Fibroblast of lung (primary cell): ENCODE results near the gene GPR15LG. TPM values are rescaled to one million over a fixed set of nuclear protein-coding genes. Genes with fewer than 3 reads are reported as not detected.

Source experiments
- DNase-seq, 2 donors: peaks; one replicate each; pipeline versions ENCODE4 v3.0.0 to v3.0.0-alpha.2; 2010; ENCODE audit warnings: low read depth in 2 of 2
- H2AFZ ChIP-seq: 2 replicates; pipeline ENCODE4 v1.5.1; 2012; ENCODE audit warnings: low read length, control low read depth, inconsistent platforms
- H3K27ac ChIP-seq: 2 replicates; pipeline ENCODE4 v1.5.1; 2011; ENCODE audit warnings: low read length, control low read depth; ENCODE audit not compliant: insufficient read depth
- H3K27me3 ChIP-seq: 2 replicates; pipeline ENCODE4 v1.5.1; 2011; ENCODE audit warnings: mild to moderate bottlenecking, low read length; ENCODE audit not compliant: control insufficient read depth, insufficient read depth
- H3K36me3 ChIP-seq: 2 replicates; pipeline ENCODE4 v1.5.1; 2011; ENCODE audit warnings: low read length; ENCODE audit not compliant: control insufficient read depth, insufficient read depth
- H3K4me1 ChIP-seq: 2 replicates; pipeline ENCODE4 v1.5.1; 2011; ENCODE audit warnings: low read length; ENCODE audit not compliant: control insufficient read depth, insufficient read depth; ENCODE audit errors: extremely low read depth
- H3K4me2 ChIP-seq: 2 replicates; pipeline ENCODE4 v1.5.1; 2011; ENCODE audit warnings: low read length, control low read depth; ENCODE audit not compliant: insufficient read depth; ENCODE audit errors: extremely low read depth
- H3K4me3 ChIP-seq, 4 experiments: fragments of 200-600 bp in 1 of 4; sonication (generic) in 1 of 4; replicated peaks in 1 of 4; 2 replicates each; pipeline ENCODE4 v1.5.1; 2011 to 2016; ENCODE audit warnings: low read length in 4 of 4, low read depth in 3 of 4, mild to moderate bottlenecking in 3 of 4, control low read depth in 2 of 4, inconsistent platforms in 1 of 4, mixed read lengths in 1 of 4; ENCODE audit not compliant: insufficient read depth in 1 of 4; ENCODE audit errors: control extremely low read depth in 1 of 4
- H3K79me2 ChIP-seq: 2 replicates; pipeline ENCODE4 v1.5.1; 2012; ENCODE audit warnings: mild to moderate bottlenecking, low read length, inconsistent platforms; ENCODE audit not compliant: control insufficient read depth, insufficient read depth
- H3K9ac ChIP-seq: 2 replicates; pipeline ENCODE4 v1.5.1; 2011; ENCODE audit warnings: mild to moderate bottlenecking, low read length, control low read depth; ENCODE audit not compliant: insufficient read depth
- H3K9me3 ChIP-seq: 2 replicates; pipeline ENCODE4 v1.5.1; 2012; ENCODE audit warnings: low read depth, low read length; ENCODE audit not compliant: control insufficient read depth, insufficient read depth
- H4K20me1 ChIP-seq: 2 replicates; pipeline ENCODE4 v1.5.1; 2011; ENCODE audit warnings: low read length; ENCODE audit not compliant: control insufficient read depth, insufficient read depth; ENCODE audit errors: extremely low read depth
- EZH2 ChIP-seq: IDR thresholded peaks from 2 replicates; pipeline ENCODE4 v1.5.1; 2012; ENCODE audit warnings: low read length, control low read depth, mild to moderate bottlenecking; ENCODE audit errors: missing control alignments
- polyA plus RNA-seq, 2 donors: library from polyadenylated mRNA; depleted of rRNA in 1 of 2; stranded (reverse) in 1 of 2; unstranded in 1 of 2; fragments of >200 nt; gene quantifications; 2 replicates each; pipeline ENCODE4 v1.2.1, GENCODE V29; 2011 to 2012; ENCODE audit warnings: missing spikeins in 1 of 2
- total RNA-seq: library from RNA; depleted of rRNA; stranded (reverse); fragments of >200 nt; gene quantifications from 2 replicates; pipeline ENCODE4 v1.2.1, GENCODE V29; 2014
- TF ChIP-seq, protein P1 (sequence below), 2 donors: IDR thresholded peaks in 1 of 2; conservative IDR thresholded peaks in 1 of 2; 1 replicate in 1 of 2; 2 replicates in 1 of 2; pipeline ENCODE4 v1.5.1; 2011 to 2012; ENCODE audit warnings: low read length in 2 of 2, control low read depth in 1 of 2, inconsistent platforms in 1 of 2, low read depth in 1 of 2, mild to moderate bottlenecking in 1 of 2

The GPR15LG gene
- total and polyA plus RNA-seq, 2 donors (not counting 1 experiment from before 2014, with no cell fraction given), result not detected

DNA sequence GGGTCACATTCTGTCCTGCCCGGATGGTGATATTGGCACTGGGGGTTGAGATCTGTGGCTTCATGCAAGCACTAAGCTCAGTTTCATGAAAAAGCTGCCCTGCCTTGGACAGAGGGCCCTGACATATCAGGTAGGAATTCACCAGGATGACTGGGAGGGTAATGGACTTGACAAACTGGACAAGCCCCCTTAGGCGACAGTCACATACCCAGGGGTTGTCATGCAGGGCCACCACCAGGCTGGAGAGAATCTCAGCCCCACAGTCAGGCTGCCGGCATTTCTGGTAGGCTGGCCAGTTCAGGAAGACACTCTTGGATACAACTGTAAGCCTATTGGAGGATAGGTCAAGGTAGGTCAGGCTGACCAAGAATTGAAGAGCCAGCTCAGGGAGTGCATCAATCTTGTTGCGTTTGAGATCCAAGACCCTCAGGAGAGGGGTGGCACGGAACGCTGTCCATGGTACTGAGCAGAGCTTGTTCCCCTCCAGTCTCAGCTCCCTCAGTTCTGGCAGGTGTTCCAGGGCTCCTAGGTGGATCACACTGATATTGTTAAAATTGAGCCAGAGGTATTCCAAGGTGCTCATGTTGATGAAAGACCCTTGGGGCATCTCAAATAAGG is 50.9 kb downstream of the GPR15LG start:
- Histone ChIP-seq H3K9me3 (no peaks in the 10 kb centered on the region), H3K9ac (no peak overlapping the region), H3K27me3 (no peaks in the 10 kb centered on the region), H2AFZ (no peak overlapping the region), H3K4me2 (no peak overlapping the region), H3K4me3 (no peak overlapping the region), H3K27ac (no peak overlapping the region), H3K36me3 (no peaks in the 10 kb centered on the region), H3K79me2 (no peaks in the 10 kb centered on the region), H4K20me1 (no peaks in the 10 kb centered on the region), H3K4me1 (no peaks in the 10 kb centered on the region)
- no peak for DNase-seq
- TF ChIP-seq, protein P1, sequence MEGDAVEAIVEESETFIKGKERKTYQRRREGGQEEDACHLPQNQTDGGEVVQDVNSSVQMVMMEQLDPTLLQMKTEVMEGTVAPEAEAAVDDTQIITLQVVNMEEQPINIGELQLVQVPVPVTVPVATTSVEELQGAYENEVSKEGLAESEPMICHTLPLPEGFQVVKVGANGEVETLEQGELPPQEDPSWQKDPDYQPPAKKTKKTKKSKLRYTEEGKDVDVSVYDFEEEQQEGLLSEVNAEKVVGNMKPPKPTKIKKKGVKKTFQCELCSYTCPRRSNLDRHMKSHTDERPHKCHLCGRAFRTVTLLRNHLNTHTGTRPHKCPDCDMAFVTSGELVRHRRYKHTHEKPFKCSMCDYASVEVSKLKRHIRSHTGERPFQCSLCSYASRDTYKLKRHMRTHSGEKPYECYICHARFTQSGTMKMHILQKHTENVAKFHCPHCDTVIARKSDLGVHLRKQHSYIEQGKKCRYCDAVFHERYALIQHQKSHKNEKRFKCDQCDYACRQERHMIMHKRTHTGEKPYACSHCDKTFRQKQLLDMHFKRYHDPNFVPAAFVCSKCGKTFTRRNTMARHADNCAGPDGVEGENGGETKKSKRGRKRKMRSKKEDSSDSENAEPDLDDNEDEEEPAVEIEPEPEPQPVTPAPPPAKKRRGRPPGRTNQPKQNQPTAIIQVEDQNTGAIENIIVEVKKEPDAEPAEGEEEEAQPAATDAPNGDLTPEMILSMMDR (conservative IDR thresholded peaks at IDR 0.05 in 1 of 2, IDR thresholded peaks at IDR 0.05 in 1 of 2; ENCODE audit: low read depth in 1 of 2, low read length in 2 of 2), result no peak
- TF ChIP-seq EZH2, result no peak

DNA sequence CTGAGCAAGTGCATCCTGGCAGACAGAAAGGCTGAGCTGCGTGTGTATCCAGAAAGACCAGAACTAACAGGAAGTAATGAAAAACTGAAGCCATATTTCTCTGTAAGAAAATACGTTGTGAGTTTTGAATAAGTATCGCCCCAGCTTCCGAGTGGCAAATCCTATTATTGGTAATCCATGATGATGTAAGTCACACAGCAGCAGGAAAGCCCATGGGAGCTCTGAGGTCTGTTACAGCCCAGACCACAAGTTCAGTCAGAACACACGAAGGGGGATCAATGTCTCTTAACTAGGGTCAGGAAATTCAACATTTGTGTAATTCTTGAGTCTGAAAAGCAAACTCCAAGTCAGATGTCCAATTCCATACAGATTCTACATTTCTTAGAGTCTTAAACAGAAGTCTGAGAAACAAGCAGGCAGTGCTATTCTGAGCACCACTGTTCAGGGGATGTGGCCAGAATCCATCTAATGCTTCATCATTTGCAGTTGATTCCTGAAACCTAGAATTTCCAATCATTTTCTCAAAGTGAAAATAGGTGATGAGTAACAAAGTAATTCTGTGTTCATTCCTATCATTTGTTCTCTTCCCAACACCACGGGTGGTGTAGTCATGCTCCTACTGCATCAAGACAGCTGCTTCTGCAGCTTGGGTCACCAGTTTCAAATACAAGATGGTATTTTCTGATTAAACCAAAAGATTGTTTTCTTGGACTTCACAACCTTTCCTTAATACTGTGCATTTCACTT is 52.0 kb downstream of the GPR15LG start, which contains the start of gene LRIT2:
Gene LRIT2, minus strand, starts transcription at position 118 of the 747 bp plus-strand sequence. Its CDS starts 24 bp downstream, at position 94.
- Histone ChIP-seq H3K27me3 (no peaks in the 10 kb centered on the region), H3K79me2 (no peaks in the 10 kb centered on the region), H4K20me1 (no peaks in the 10 kb centered on the region), H3K27ac (no peak within 1 kb of the TSS), H3K4me2 (no peak within 1 kb of the TSS), H3K4me3 (no peak within 1 kb of the TSS), H3K9ac (no peak within 1 kb of the TSS), H3K36me3 (no peaks in the 10 kb centered on the region), H2AFZ (no peak within 1 kb of the TSS), H3K4me1 (no peaks in the 10 kb centered on the region), H3K9me3 (no peaks in the 10 kb centered on the region)
- DNase-seq, result no peak
- TF ChIP-seq, protein P1 (conservative IDR thresholded peaks at IDR 0.05 in 1 of 2, IDR thresholded peaks at IDR 0.05 in 1 of 2; ENCODE audit: low read depth in 1 of 2, low read length in 2 of 2), result no peak
- TF ChIP-seq EZH2, result no peak

DNA sequence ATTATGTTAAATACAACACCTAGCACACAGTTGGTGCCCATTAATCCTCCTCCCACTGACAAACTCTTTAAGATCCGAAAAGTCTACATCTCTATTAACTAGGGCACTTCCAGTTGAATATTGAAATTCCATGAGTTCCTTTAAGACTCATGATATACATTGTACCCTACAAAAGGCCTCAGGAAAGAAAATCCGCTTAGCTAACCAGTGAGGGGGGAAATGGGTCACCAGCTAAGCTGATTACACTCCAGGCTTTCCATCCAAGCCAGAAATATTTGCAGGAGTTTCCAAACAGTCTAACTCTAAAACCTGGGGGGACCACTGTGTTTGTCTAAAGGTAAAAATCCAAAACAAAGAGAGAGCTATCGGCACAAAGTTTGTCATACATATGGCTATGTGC is 53.0 kb downstream of the GPR15LG start:
- H3K27me3 ChIP-seq, result no peaks in the 10 kb centered on the region

More for the DNA sequence above, 53.0 kb downstream of the GPR15LG start:
- H2AFZ ChIP-seq, result no peak overlapping the region
- H3K4me3 ChIP-seq, result no peak overlapping the region
- H3K27ac ChIP-seq, result no peak overlapping the region
- no peak for DNase-seq
- TF ChIP-seq, protein P1 (conservative IDR thresholded peaks at IDR 0.05 in 1 of 2, IDR thresholded peaks at IDR 0.05 in 1 of 2; ENCODE audit: low read depth in 1 of 2, low read length in 2 of 2), result no peak
- no peak for TF ChIP-seq EZH2
- no peaks in the 10 kb centered on the region for H3K9me3 ChIP-seq
- H3K4me1 ChIP-seq, result no peaks in the 10 kb centered on the region
- no peaks in the 10 kb centered on the region for H3K79me2 ChIP-seq
- no peak overlapping the region for H3K4me2 ChIP-seq
- H4K20me1 ChIP-seq, result no peaks in the 10 kb centered on the region
- no peaks in the 10 kb centered on the region for H3K36me3 ChIP-seq
- H3K9ac ChIP-seq, result no peak overlapping the region
